Activated T-helper 9 cell treated with anti-CD3 and anti-CD28 coated beads, Interleukin-2, amount 50 U/mL, for 16 hours (primary cell): ENCODE results near the gene AADACL4.
"Not testable (repeated sequence)": the region's sequence is repeated elsewhere in the genome, so short reads cannot be mapped to it uniquely, and the experiment has no call there.

Experiments
- DNase-seq: peaks from one replicate; pipeline ENCODE4 v3.0.0-alpha.2; 2020; ENCODE audit warnings: low read depth

AADACL4 gene

GRCh38 chr1:12712076-12712475, 68.2 kb downstream of the AADACL4 start:
- DNase-seq: no peak

- no peak for DNase-seq
These were observed 69.0 kb downstream of the AADACL4 start for GRCh38 chr1:12712929-12713328.

GRCh38 chr1:12713651-12714050, 69.8 kb downstream of the AADACL4 start:
- not testable (repeated sequence) for DNase-seq

- no peak for DNase-seq
These were observed 71.0 kb downstream of the AADACL4 start for GRCh38 chr1:12714710-12715475.

GRCh38 chr1:12715896-12716437, 72.1 kb downstream of the AADACL4 start, which contains the start of gene AADACL3:
TSS of gene AADACL3 (plus strand) at chr1:12716110. CDS start at chr1:12716177, 67 bp downstream.
- DNase-seq: no peak
